Stimulated activated naive CD4-positive, alpha-beta T cell treated with Interleukin-2 at 50 U/mL for 16 hours (primary cell): ENCODE measurements around the gene NISCH.

Source experiments
- DNase-seq: peaks from one replicate; lab custom pipeline; 2025; lab: John Stamatoyannopoulos, UW

Gene NISCH

DNA sequence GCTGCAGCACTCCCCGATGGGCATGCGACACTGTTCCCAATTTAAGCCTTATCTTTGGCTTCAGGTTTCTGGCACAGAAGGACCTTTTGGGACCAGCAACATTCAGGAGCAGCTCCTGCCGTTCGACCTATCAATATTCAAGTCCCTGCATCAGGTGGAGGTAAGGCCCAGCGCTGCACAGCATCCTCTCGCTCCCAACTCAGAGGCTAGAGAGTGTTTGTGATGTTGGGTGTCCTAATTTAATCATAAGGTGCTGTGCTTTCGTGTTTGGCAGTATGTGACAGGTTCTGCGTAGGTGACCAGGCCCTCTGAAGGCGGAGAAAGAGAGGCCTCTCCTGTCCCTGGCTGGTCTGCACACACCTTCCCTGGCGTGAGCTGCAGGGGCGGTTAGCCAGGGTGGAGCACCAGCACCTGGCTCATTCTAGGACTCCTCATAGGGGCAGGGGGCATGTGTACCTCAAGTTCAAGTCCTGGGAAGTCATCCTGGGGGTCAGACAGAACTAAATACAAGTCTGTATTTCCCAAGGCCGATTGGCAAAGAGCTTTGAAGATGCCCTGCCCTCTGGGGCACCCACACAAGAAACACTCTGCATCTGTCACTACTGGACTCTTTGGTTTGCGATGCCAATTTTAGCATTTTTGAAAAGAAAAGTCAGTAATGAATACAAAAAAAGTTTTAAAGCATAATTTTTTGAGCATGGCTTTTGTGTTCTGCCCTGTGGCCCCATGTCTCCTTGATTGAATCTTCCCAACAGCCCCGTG, 17.0 kb downstream of the NISCH start:
- DNase-seq, result no peak

DNA sequence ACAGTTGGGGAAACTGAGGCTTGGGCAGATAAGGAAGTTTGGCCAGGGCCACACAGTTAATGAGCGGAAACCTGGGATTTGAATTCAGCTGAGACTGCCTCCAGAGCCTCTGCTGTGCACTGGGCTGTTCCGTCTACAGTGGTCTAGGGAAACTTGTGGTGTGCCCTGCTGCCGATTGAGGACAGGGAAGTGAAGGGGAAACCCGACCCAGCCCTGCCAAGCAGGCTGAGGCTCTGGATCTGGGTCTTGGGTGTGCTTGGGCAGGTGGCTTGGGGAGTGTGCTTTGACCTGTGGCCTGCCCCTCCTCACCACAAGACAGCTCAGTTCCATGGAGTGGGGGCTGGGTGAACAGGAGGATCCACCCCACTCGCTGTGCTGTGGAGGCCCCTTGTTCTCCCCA, 17.6 kb downstream of the NISCH start:
- no peak for DNase-seq

DNA sequence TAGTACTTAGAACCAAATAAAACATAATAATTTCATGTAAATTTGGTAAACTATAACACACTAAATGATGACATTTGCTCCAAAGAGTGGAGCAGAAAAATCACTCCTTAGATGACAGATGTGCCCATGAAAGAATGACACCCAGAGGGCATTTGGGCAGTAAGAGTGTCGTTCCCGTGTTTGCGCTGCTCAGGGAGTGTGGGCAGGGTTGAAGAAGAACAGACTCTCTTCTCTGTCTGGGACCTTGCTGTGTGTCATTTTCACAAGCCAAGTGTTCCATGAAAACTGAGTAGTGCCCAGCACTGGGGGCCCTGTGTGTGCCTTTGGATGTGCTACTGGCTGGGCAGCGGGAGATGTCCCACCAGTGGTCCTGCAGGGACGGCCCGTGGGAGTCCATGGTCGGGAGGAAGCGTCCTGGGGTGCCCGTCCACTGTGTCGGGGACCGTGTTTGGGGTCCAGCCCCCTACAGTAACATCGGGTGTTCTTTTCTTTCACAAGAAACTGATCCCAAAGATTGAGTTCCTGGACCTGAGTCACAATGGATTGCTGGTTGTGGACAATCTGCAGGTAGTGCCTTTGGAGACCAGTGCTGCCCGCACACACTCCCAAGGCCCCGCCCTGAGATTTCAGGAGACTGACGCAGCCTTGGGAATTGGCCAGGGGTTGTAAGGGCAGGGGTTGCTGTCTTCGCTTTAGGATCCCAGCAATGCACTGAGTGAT, 21.8 kb downstream of the NISCH start:
- DNase-seq, result no peak

DNA sequence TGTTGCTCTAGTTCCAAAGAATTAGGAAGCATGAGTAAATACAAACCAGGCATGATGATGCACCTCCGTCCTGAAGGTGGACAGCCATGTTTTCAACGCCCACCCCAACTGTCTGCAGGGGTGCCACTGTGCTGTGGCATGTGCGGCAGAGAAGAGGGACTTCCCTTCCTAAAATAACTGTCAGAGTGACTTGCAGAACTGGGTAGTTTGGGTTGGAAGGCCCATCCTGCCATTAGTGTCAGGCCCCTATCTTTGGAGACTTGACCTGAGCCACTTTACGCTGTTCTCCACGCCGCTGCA, 22.3 kb downstream of the NISCH start:
- DNase-seq, result no peak

DNA sequence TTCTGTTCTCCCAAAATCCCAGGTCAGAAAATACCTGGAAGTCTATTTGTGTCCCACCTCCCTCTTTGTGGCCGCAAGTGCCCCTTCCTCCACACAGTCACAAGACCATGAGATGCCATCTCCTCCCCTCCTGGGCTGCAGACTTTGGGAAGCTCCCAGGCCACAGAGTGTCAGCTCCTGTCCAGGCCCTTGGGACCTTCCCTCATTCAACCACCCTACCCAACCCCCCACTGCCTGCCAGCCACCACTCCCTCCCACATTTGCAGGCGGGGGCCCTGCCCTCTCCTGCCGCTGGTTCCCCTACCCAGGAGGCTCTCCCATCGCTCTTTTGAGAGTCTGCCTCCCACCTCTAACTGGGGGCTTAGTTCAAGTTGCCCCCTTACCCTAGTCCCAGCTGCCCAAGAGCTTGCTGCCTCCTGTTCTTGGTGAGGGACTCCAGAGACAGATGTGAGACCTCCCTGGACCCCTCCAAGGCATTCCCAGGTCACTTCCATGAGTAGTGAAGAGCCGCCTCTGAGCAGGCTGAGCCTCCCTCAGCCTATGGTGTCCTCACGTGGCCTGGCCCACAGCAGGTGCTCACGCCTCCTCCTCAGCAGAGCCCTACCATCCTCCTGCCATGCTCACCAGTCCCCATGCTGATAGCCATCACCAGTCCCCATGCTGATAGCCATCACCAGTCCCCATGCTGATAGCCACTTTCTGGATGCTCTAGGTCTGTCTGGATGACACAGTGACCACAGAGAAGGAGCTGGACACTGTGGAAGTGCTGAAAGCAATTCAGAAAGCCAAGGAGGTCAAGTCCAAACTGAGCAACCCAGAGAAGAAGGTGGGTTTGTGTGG, 23.9 kb downstream of the NISCH start:
- no peak for DNase-seq

DNA sequence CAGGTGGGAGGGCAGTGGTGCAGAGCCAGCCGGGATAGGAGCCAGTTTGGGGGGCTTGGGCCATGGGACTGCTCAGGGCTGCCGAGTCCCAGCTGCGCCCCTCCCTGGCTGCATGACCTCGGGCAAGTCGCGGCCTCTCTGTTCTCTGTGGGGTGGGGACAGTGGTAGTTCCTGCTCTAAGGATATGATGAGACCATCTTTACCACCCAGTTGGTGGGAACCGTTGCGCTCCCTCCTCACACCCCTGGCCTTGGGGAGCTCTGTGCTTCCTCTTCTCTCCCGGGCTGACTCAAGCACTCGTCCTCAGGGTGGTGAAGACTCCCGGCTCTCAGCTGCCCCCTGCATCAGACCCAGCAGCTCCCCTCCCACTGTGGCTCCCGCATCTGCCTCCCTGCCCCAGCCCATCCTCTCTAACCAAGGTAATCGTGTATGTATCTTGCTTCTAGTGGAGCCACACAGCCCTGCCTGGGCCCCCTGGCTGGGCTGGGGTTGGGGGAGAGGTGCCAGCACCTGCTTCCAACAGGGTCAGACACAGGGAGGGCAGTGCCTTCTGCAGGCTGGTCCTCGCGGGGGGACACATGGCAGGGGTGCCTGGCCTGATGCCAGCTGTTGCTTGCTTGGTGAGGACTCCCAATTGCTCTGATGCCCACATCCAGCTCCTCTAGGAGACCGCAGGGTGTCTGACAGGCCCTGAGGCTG, 24.6 kb downstream of the NISCH start:
- no peak for DNase-seq

DNA sequence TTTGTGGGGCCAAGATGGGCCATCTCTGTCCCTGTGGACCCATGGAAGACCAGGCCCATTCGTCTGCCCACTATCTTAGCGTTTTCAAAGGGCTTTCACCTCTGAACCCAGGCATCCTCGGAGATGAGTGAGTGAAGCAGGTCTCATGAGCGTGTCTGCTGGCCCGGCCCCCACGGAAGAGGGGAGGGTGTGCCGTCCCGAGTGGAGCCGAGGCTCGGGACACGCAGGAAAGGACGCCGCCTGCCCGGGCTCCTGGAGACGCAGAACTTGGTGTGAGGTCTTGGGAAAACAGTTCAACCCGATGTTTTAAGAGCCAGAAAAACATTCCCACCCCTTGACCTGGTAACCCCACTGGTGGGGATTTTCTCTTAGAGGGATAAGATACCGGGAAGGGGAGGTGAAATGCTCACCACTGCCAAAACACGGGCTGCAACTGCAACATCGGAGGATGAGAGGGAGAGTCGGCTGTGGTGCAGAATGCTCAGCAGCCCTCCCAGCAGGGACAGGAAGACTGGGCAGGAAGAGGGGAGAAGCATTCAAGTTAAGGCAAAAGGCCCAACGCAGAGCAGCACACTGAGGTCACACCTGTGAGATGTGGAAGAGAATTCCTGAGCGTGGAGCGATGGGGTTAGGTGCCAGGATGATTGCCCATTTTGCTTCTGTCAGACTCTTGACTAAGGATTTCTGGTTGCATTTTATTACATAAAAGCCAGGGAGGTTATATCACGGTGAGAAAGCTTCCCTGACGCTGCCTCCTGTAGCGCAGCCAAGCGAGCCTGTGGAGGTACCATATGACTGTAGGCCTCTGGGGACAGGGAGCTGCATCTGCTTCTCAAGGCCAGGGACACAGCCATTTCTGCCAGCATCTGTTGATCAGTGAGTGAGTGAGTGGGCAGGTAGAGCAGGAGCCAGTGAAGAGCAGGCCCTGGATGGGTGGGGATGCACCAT, 25.6 kb downstream of the NISCH start:
- DNase-seq, result no peak

DNA sequence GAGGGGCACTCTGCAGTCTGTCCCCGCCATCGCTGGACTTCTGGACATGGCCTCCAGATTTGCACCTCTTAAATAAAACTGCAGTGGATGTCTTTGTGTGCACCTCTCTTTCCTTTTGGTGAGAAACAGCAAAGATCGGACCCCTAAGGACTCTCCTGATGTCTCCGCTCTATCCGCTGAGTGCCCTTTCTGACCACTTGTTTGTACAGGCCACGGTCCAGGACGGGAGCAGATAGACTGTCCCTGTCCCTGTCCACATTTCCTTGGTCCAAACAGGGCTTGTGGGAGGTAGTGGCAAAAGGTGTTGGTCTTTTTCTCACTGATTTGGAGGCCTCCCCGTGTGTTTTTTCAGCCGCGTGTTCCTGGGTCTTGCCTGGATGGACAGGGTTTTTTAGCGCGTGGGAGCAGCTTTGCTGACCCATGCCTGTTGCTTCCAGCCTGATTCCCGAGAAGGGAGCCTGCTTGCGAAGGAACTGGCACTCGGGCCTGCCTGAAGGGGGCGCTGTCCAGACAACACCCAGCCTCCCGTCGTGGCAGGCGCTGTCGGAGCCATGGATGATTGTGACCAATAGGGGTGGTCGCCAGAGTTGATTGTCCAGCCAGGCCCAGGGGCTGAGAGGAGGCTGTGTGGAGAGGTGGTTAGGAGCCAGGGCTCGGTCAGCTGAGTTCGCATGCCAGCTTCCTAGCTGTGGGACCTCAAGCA, 26.6 kb downstream of the NISCH start:
- DNase-seq, result no peak

DNA sequence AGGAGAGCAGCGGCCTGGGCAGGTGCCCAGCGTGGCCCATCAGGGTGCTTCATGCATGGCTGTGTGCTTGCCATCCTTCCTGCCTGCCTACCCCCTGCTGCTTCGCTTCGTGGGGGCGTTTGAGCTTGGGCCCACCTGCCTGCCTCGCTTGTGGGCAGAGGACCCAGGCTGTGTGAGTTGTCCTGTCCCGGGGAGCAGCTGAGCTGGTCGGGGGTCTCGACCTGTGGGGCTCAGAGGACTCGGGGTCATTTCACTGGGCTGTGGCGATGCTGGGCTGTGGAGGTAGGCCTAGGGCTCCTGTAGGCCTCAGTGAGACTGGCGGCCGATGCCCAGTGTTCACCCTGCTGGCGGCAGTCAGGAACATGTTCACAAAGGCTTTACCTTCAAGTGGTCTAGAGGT, 27.7 kb downstream of the NISCH start:
- no peak for DNase-seq

DNA sequence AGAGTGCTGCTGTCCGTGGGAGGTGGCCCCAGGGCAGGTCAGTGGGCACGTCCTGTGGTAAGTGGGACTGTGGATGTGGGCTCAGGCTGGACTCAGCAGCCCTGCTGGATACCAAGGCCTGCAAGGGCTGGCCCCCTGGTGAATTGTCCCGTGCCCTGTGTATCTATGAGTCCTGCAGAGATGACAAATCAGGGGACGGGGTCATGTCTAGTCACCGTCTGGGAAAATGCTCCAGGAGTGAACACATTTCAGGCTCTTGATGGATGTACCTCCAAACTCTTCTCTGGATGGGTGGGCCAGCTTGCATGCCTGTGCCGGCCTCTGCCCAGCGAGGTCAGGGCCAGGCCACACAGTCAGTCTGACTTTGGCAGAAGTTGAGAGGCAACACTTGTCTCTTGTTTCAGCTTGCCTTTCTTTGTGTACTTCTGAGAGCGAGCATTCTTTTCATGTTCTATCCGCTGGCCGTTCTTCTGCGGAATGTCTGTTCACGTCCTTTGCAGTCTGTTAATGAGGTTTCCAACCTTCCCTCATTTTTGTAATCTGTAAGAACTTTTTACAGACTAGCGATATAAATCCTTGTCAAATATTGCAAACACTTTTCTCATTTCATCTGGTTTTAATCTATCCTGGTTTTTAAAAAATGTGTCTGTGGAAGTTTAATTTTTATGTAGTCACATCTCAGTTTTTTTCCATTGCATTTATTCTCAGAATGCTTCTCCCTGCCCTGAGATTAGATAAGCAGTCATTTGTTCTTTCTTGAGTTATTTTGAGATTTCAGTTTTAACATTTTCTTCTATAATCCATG, 28.4 kb downstream of the NISCH start:
- no peak for DNase-seq

DNA sequence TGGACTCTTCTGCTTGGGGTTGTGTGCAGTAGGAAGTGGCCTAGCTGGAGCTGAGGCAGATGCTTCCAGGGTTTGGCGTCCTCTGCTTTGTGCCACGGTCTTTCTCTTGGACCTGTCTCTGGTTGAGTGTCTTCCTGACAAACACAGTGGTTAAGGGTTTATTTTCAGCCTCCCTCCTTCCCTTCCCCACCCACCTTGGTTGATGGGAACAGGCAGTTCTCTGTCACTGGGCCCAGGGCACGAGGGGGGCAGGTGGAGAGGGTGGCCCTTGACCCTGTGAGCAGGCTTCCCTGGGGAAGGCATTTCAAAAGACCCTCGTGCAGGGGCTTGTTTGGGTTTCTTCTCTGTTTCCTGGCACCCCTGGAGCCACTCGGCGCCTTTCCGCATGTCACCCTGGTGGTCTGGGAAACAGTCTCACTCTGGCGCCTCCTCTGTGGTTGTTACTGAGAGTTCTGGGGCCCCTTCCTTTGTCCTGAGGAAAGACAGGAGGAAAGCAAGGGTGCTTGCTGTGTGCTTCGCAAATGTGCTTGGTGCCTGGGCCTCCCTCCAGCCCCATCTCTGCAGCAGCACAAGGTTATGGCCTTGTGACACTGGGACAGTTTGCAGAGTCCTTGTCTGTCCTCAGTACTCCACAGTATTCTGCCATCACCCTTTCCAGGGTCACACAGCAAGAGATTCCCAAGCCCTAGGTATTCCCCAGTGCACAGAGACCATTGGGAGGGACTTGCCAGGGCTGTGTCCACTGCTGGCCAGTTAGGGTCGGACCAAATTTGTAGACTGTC, 29.5 kb downstream of the NISCH start:
- DNase-seq, result no peak

DNA sequence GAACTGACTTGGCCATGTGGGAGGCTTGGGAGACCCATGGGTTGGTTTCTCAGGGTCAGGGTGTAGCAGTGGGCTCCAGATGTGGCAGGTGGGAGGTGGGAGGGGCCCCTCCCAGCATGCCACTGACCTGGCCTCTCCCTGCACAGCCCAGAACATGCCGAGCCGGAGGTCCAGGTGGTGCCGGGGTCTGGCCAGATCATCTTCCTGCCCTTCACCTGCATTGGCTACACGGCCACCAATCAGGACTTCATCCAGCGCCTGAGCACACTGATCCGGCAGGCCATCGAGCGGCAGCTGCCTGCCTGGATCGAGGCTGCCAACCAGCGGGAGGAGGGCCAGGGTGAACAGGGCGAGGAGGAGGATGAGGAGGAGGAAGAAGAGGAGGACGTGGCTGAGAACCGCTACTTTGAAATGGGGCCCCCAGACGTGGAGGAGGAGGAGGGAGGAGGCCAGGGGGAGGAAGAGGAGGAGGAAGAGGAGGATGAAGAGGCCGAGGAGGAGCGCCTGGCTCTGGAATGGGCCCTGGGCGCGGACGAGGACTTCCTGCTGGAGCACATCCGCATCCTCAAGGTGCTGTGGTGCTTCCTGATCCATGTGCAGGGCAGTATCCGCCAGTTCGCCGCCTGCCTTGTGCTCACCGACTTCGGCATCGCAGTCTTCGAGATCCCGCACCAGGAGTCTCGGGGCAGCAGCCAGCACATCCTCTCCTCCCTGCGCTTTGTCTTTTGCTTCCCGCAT, 31.8 kb downstream of the NISCH start:
- no peak for DNase-seq

DNA sequence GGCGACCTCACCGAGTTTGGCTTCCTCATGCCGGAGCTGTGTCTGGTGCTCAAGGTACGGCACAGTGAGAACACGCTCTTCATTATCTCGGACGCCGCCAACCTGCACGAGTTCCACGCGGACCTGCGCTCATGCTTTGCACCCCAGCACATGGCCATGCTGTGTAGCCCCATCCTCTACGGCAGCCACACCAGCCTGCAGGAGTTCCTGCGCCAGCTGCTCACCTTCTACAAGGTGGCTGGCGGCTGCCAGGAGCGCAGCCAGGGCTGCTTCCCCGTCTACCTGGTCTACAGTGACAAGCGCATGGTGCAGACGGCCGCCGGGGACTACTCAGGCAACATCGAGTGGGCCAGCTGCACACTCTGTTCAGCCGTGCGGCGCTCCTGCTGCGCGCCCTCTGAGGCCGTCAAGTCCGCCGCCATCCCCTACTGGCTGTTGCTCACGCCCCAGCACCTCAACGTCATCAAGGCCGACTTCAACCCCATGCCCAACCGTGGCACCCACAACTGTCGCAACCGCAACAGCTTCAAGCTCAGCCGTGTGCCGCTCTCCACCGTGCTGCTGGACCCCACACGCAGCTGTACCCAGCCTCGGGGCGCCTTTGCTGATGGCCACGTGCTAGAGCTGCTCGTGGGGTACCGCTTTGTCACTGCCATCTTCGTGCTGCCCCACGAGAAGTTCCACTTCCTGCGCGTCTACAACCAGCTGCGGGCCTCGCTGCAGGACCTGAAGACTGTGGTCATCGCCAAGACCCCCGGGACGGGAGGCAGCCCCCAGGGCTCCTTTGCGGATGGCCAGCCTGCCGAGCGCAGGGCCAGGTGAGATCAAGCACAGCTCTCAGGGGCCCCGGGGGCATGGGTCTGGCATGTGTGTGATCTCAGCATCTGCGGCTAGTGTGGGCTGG, 32.6 kb downstream of the NISCH start:
- DNase-seq, result no peak

DNA sequence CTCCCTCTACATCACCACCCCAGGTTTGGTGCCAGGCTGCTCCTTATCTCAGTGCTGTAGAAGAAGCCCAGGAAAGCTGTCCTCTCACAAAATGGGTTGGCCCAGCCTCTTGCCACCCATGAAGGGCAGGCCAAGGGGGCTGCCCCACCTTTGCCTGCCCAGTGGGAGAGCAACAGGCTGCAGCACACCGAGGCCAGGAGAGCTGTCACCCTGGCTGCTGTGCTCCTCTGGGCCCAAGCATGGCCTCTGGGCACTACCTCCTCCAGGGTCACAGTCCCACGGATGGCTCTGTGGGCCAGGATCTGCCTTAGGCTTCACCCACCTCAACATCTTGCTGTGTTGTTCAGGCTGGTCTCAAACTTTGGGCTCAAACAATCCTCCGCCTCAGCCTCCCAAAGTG, 33.3 kb downstream of the NISCH start:
- DNase-seq, result no peak

DNA sequence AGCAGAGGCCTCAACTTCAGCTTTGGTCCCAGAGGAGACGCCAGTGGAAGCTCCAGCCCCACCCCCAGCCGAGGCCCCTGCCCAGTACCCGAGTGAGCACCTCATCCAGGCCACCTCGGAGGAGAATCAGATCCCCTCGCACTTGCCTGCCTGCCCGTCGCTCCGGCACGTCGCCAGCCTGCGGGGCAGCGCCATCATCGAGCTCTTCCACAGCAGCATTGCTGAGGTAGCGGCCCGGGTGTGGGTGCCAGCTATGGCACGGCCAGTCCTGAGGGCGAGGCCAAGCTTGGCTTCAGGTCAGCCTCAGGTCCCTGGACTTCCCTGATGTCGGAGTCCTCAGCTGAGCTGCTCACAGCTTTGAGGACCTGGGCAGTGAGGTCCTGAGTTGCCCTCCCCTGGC, 34.0 kb downstream of the NISCH start:
- no peak for DNase-seq

DNA sequence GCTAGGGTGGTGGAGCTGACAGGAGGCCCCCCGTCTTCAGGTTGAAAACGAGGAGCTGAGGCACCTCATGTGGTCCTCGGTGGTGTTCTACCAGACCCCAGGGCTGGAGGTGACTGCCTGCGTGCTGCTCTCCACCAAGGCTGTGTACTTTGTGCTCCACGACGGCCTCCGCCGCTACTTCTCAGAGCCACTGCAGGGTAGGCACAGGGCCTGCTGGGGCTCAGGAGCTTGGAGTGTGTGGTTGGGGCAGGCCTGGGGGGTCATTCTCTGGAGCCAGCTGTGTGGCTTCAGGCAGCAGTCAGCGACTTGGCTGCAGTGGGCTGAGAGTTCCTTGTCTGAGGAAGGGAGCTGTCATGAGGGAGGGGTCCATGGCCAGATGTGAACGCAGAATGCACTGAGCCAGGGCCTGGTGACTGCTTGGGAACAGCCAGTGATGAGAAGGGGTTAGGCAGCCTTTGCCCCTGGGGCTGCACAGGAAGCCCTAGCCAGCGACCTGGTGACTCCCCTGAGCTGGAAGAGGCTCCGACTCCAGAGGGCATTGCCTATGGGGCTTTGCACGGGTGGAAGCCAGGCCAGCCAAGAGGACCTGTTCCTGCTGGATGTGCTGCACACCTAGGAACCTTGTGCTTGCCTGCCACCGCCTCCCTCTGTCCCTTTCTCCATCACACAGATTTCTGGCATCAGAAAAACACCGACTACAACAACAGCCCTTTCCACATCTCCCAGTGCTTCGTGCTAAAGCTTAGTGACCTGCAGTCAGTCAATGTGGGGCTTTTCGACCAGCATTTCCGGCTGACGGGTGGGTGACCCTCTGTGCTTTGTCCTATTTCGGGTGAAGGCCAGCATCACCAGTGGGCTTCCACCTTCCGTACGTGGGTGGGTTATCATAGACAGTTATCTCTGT, 34.9 kb downstream of the NISCH start:
- DNase-seq, result no peak
